Right forelimb (tissue), 1 donor: Measurements from ENCODE around the gene TCF7L2.

Source experiments
- DNase-seq: peaks from one replicate; pipeline ENCODE4 v3.0.0-alpha.2; 2018

Gene TCF7L2

DNA sequence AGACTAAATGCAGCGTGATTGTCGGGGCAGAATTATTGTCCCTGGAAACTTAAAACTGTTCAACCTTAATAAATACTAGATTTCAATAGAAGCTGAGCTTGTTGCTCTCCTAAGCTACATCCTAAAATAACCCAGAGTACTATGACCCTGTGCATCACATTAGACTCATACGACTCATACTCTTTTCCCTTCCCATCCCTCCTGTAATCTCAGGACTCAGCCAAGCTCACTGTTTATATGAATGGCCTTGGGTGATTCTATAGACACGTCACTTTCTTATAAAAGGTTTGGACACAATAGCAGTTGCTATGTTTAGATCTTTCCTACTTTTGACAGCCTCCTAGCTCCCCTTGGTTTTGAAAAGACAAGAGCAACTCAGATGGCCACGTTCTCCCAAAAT, 17.2 kb downstream of the TCF7L2 start:
- DNase-seq: no peak

DNA sequence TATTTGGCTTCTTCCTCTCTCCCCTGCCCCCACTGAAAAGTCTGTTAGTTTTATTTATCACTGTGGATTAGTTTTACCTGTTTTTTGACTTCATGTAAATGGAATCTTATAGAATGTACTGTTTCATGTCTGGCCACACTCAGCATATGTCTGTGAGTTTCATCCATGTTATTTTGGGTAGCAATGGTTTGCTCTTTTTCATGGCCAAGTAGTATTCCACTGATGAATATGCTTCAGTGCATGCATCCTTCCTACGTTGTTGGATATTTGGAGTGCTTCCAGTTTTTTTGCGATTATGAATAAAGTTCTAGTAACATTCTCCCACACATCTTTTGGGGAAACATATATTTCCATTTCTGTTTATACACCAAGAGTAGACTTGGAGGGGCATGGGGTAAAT, 19.1 kb downstream of the TCF7L2 start:
- DNase-seq: no peak

DNA sequence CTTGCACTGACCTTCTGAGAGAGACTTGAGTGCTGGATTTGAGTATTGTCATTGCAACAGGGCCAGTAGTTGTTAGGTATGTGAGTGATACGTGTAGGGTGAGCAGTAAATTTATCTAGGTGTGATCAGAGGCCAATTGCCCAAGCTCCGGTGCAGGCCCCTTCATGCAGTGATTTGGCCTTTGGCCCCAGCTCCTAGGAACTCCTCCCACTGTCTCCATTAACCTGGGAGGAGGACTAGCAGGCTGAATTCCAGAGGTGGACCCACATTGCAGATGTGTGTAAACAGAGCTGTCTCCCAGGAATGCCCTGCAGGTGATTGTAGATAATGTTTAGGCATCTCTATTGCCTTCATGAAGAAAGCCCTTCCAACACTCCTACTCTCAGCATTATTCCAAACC, 19.5 kb downstream of the TCF7L2 start:
- DNase-seq: peak; percentile 25

DNA sequence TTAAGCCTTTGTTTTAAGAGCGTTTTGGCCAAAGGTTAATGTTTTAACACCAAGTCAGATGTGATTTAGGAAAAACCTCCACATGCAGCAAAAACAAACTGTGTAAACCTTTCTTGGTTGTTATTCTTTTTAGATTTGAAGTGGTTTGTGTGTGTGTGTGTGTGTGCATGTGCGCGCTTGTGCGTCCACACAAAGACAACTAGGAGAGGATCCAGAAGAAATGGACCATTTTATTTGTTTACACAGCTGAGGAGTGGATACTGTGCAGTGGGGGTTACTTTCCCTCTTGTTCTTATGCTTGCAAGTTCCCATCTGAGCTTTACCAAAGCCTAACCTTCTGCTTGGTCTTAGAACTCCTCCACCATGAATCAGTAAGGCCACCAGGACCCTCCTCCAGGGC, 20.0 kb downstream of the TCF7L2 start:
- DNase-seq: peak; percentile 30

DNA sequence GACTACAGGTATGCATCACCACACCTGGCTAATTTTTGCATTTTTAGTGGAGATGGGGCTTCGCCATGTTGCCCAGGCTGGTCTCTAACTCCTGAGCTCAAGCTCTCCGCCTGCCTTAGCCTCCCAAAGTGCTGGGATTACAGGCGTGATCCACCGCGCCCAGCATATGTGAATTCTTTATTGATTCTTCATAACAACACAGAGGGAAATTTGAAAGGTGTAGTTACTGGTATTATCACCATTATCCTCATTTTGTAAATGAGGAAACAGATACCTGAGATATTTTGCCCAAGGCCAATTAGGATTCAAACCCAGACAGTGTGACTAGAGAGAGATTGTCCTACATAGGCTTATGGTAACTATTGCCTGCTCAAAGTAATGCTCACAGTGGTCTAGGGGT, 22.6 kb downstream of the TCF7L2 start:
- no peak for DNase-seq

DNA sequence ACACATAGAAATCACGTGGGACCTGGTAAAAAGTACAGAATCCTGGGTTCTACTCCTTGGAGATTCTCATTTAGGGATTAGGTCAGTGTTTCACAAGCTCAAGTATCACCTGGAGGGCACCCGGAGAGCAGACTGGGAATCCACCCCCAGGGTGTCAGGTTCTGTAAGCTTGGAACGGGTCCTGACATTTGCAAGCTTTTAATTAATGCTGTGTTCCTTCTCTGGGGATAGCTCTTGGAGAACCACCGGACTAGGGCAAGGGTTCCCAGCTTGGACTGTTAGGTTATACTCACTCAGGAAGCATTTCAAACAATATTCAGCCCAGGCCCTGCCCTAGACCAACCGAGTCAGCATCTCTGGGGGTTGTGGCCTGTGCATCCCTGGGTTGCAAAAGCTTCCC, 23.0 kb downstream of the TCF7L2 start:
- peak; percentile 18 for DNase-seq

DNA sequence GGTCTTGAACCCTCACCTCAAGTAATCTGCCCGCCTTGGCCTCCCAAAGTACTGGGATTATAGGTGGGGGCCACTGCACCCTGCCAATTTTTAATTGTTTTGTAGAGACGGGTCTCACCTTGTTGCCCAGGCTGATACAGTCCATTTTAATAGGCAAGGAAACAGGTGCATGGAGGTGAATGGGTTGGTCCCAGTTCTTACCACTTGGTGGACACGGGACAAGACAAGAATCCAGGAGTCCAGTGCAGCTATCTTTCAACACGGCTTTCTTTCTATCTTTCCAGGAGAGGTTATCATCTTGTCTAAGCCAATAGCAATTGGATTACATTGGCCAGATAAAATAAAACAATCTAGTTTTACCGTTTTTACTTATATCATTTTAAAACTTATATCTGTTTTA, 23.8 kb downstream of the TCF7L2 start:
- DNase-seq: no peak

DNA sequence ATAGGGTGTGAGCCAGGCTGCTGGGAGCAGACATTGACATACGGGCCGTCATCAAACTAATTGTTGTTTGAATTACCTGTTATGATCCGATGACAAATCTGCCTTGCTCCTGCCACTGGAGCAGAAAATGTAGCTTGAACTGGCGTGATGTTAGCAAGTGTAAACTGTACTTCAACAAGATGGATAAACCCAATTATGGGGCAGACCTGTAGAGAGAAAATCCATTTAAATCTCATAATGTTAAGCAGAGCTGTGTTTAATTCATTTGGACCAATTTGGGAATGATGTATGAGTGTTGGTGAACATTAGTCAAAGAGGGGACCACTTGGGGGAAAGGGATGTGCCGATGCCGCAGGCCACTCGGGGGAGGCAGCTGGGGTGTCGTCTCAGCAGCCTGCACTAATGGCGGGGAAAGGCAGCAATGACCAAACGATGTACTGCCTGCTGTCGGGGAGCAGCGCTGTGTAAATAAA, 27.4 kb downstream of the TCF7L2 start:
- no peak for DNase-seq

DNA sequence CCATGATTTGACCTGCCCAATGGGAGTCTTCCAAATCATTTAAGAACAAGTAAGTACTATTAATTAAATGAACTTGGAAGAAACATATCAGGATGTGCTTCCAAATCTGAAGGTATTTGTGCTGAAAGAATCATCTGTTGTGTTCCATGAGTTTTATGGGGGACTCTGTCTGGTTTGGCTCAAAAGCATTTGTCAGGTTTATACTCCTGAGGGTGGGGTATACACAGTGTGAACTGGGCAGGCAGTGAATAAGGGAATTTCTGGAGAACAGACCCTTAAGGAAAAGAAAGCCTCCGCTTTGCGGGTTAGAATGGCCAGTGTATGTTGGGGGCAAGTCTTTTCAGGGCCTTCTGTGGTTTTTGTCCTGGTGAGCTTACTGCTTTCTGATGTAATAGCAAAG, 29.9 kb downstream of the TCF7L2 start:
- no peak for DNase-seq

DNA sequence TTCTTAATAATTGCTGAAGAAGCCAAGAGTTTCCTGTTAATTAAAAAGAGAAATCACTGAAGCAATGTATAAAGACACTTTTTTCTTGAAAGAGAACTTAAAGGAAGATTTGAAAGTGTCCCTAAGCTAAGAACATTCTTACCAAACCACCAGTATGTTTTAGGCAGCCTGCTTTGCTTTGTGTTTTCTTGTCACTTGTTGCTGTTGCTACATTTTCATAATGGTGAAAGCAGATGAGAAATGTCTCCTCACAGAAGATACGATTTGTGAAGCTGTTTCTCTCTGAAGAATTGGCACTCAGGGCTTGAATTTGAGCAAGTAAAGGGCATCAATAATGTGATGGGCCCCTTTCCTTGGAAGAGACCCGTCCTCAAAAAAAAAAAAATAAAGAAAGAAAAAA, 30.9 kb downstream of the TCF7L2 start:
- DNase-seq: no peak

DNA sequence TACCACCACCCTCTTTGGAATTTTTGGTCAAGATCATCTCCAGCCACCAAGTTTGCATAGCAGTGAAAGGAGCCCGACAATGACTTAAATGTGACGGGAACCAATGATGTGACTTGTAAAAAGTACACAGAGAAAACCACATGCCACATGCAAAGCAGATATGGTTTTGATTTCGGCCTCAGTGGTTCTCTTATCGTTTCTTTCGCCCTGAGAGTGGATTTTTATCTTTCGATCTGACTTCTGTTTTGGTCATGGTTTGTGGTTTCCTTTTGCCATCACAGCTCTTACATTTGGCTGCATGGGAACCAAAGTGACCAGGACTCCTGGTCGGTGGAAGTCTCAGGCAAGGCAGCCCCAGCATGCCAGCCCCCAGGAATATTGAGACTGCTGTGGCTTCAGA, 31.5 kb downstream of the TCF7L2 start:
- no peak for DNase-seq

DNA sequence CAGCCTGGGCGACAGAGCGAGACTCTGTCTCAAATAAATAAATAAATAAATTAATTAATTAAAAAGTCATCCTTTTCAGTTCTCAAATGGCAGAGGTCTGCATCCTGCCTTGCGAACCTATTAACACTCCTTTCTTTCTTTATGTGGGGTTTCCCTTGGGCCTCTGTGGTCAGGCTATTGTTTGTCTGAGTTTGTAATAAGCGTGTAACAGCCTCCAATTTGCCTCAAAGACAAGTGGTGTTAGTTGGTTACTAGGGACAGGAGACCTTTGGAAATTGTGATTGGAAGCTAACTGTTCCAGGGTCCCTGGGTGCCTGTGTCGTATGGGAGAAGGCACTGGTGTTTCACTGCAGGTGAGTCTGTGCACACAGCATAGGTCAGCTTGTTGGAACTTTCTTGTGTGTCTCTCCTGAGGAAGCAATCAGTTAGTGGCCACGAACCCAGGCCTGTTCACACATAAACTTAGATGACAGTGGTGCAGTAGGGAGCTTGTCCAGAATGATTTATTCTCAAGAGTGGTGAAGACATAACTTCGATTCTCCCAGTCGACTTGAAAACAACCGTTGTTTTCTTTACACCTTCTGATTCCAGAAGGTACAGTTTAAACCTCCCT, 33.5 kb downstream of the TCF7L2 start:
- no peak for DNase-seq

DNA sequence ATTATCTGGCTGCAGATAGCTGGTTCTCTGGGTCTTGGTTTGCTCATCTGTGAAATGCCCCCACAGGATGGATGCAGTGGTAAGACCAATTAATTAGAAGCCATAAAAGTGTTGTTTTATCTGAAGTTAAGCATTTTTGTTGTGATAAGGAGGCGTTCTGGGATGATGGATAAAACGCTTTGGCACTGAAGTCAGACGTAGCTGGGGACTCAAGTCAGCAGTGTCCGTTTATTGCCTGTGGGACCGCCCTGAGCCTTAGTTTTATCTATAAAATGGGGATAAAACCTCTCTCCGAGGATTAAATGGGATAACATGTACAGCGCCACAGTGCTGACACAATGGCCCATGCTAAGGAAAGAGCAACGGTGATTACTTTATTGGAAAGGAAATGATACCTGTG, 34.7 kb downstream of the TCF7L2 start:
- no peak for DNase-seq

DNA sequence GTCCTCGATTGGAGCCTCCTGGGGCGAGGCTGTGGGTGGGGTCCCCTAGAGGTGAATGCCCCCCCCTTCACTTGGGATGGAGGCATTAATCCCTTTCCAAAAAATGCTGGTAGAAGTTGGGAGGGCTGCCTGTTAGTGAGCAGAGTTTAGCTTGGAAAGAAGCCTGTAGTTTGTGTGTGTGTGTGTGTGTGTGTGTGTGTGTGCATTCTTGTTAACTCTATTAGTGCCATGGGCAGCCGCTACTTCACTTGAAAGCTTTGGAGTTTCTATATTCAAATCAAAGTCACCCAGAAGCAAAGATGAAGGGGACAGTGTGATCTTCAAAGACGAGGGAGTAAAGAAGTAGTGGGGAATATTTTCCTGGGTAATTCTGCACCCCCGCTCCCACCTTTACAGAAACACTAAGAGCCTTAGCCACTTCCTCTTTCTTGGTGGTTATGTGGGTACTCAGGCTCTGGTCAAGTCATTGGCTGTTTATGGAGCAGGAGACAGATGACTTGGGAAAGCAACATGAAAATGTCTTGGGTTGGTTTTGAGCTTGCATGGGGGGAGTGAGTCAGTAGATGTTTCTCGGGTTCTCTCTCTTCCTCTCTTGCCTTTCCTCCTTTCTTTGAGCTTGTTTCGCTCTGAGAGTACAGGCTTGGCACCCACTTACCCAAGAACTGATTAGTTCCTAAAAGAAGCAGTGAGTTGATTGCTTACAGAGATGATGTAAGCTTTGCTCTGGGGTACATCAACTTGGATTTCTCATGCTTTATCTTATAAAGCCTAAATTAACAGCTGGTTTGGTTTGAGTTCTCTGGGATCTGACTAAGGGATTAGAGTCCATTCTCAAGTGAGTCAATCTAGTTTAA, 35.9 kb downstream of the TCF7L2 start:
- no peak for DNase-seq

DNA sequence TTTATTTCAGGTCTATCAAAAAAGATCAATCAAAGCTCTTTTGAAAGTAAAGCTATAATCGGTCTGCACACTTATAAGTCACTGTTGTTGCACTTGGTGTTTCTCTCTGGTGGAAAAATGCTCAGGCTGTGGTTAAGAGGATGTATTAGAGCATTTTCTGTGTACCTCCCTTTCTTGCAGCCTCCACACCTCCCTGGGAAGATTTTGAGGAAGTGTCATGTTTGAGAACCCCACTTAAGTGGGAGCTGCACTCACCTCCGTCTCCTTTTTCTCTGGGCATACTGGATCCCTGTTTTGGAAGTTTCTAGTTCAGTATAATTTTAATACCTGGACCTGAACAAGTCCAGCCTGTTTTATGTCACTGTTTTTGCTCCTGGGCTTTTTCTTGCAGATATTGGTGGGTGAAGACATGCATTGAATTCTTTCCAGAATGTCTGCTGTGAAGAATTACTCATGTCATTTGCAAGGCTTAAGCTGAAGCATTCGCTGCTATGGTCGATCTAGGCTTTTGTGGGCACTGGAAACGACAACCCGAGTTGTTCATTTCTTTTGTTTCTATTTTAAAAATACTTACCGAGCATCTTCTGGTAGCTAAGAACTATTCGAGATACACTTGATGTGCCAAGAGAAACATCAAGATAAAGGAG, 36.6 kb downstream of the TCF7L2 start:
- no peak for DNase-seq

DNA sequence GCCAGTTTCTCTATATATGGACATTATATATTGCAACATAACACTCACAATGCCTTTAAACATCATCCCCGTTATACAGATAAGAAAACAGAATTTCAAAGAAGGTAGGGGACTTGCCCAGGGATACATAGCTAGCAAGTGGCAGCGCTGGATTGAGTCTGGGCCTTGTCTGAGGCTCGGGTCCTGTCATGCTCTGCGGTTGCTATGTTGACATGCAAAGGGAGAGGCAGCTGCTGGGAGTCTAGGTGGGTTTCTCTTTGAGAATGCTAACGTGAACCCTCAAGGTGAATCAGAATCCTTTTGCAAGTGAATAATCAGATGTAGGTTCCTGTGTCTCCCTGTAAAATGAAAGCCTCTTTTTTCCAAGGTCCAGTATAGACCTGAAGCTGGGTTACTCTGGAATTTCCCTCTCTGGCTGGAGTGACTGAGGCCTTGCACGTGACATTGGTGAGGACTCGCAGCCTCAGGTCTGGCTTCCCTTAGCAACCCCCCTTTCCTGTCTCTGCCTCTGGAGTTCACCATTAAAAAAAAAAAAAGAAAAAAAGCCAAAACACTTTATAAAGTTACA, 38.9 kb downstream of the TCF7L2 start:
- no peak for DNase-seq

DNA sequence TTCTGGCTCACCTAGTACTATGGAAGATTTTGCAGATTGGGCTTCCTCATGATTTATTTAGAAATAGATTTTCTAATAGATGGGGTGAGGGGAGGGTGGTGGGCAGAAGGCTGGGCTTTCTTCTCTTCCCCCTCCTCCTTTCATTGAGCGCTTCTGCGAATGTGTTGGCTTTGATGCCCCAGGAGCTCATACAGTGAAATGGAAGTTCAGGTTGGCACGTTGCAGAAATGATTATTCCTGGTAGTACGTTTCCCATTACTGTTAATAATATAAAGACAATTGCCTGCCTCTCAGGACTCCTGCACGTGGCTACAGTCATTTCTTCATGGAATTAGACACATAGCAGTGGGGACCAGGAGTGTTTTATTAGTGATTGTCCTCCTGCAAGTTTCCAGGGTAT, 39.8 kb downstream of the TCF7L2 start:
- no peak for DNase-seq

DNA sequence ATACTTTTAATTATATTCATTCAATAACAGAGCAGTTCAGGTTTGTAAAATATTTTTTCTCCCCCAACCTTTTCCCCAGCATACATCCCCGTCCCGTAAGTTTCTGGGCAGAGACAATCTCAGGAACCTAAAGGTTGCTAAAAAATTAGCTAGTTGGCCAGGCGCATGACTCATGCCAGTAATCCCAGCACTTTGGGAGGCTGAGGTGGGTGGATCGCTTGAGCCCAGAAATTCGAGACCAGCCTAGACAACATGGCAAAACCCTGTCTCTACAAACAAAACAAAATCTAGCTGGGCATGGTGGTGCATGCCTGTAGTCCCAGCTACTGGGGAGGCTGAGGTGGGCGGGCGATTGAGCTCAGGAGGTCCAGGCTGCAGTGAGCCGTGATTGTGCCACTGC, 40.2 kb downstream of the TCF7L2 start:
- DNase-seq: no peak

DNA sequence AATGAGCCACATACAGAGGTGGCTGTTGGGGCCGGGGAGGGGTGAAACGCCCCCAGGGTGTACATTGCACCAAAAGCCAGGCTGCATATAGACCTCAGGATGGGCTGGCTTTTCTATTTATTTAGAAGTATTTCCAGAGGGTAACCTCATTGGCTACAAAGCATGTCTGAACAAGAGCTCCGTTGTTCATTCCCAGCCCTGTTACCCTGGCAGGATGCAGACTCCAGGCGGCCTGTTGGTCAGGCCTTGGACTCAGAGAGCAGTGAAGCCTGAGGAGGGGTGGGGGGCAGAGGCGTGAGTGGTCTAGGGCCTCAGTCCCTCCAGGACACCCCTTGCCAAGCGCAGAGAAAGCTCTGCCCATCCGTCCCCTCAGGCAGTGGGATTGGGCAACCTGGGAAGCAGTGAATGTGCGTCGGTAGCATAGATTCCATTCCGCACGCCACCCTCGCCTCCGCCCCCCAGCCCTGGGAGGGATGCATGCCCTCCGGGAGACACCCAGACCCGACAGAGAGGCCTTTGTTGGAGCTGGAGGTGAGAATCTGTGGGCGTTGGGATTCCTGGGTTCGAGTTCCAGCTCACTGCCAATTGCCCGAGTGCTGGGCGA, 41.9 kb downstream of the TCF7L2 start:
- peak; percentile 73 for DNase-seq

DNA sequence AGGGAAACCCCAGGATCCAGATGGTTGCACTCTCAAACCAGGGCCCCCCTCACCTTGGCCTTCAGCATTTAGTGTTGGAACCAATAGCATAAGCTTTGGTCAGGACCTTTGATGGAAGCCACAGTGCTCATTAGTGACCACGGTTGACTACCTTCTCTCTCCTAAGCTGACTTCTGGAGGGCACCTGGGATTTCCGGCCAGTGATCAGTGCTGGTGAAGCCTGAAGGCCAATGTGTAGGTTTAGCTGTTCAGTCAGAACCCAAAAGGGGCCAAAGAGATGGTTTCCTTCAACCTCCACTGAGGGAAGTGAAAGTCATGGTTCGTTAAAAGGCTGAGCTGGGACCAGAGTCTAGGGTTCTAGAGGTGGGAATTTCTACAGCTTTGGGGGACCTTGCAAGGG, 46.4 kb downstream of the TCF7L2 start:
- DNase-seq: no peak

DNA sequence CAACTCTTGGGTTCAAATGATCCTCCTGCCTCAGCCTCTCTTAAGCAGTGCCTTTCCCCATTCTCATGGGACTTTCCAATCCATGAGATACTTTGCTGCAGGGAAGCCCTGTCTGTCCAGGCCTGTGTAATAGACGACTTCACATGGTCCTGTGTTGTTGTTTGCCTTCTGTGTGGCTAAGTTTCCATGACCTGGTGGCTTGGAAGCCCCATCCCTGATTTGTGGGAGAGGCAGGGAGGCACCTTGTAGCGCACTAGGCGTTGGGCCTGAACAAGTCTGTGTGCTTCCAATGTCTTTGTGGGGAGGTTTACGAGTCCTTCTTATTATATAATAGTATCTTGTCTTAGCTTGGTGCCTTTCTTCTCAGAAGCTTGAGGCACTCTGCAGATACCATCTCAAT, 49.1 kb downstream of the TCF7L2 start:
- DNase-seq: no peak

DNA sequence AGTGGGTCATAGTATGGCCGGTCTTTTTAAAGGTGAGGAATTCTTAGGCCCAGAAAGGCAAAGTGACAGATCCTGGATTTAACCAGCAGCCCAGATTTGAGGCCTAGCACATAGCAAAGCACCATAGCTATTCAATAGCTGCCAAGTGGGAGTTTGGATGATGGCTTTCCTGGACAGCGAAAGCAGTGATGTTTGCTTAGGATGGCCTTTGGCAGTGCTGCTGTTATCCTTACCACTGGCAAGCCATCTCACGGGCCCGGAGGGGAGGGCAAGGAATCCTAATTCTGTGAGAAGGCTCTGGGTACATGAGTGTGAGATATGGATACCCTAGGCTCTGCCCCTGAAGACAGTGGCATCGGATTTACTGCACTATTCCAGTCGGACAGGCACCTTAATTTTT, 50.4 kb downstream of the TCF7L2 start:
- no peak for DNase-seq

DNA sequence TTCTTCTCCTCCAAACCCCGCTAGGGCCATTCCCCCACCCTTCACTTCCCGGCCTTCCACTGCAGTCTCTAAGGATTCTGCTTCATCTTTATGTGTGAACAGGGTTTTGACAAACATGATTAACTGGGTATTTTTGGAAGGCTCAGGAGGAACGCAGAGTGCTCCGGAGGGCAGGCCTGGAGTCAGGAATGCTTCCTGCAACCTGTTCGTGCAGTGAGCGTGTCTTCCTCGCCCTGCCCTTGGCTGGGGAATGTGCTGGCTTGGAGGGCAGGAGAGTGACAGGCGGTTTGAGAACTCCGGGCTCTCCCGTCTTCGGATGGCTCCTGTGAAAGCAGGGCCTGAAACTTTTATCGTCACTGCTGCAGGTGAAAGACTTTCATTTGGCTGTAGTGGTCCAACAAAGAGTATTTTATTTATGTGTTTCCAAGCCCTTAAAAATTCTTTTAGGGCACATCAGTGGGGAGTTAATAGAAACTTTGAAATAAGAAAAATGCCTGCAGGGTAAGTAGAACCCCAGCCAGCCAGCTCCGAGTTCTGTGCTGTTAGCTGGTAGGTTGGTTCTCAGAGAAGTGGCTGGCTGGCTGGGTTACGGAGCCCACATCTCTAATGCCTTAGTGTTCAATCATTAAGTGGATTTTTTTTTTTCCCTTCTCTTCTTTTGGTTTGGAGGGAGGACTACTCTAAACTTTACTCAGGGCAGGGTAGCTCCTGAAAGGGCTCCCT, 51.0 kb downstream of the TCF7L2 start:
- DNase-seq: no peak
